ENCODE measurements around the gene NFATC1.

NFATC1 gene

DNA sequence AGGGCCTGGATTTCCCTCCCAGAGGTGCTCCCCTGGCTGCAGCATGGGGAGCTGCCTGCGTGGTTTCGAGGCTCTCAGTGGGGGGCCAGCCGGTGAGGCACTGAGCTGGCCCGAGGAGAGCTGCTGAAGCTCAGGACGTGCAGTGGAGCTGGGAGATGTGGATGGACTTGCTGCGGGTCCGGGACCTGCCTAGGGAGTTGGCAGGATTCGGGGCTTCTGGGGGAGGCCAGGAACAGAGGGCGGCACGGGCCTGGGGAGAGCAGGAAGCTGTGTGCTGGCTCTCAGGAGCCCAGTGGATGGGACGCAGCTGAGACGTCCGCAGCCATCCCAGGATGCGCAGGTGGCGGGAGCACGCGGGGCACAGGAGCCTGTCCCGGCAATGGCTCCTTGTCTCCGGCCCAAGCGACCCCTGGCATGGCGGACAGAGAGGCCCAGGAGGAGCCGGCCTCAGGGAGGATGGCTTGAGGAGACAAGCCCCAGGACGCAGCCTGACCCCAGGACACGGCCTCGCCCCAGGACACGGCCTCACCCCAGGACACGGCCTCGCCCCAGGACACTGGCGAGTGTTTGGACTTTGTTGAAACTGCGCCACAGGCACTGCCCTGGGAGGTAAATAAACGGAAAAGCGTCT, 116.1 kb downstream of the NFATC1 start:
- DNase-seq, result no peak

DNA sequence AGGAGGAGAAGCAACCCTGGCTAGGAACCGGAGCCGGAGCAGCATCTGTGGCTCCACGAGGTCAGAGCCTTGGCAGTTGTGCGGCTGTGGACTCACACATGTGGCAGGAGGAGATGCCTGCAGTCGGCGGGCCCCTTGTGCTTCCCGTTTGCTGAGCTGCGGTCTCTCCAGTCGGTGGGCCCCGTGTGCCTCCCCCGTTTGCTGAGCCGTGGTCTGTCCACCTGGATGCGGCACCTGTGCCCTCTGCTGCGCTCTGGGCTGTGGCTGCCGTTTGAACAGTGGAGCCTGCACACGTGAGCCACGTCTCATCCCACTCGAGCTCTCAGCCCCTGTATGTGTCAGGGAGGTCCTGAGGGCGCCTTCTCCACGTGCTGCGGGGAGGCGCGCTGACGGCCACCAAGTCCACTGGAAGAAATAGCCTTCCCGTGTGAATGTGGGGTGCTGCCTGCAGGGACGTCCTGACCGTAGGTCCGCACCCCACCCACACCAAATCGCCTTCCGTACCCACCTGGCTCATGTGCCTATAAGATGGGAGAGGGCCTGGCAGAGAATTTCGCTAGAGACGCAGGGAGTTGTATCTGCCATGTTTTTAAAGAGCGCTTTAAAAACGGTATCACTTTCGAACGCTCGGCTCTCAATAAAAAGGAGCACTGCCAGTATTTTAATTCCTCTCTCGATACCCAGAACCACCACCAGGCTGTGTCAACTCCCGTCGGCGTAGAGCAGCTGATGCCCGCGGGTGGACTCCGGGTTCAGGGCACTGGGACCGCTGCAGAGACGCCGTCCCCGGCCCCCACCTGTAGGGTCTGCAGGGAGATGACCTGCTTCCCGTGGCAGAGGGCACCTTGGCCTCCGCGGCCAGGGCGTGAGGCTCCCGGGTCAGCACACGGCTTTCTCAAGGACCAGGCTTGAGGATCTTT, 117.0 kb downstream of the NFATC1 start:
- no peak for DNase-seq

DNA sequence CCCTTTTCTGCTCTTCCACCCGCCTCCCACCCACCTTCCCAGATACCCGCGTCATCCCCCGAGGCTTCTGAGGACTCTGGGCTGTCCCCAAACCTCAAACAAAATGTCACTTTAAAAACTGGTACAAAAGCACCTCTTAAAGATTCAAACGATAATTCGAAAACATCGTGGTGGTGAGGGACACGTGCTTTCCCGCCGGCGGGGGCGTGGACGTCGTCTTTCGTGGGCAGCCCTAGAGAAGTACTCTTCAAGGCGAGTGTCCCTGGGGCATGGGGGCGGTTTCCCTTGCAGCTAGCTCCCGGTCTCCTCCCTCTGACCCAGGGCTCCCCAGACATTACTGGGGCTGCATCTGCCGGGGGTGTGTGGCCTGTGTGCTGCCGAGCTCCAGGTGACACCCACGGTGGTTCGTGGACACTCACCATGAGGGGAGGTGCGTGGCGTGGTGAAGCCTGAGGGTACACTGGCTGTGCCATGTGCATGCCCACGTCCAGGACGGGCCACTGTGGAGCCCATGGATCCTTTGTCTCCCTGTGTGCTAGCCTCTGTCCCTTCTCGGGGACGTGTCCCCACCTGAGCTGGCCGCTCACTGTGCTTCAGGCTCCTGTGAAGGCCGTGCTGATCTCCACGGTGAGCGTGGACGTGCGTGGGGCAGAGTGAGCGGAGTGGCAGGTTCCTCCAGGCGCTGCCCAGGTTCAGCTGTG, 117.8 kb downstream of the NFATC1 start:
- DNase-seq, result no peak

DNA sequence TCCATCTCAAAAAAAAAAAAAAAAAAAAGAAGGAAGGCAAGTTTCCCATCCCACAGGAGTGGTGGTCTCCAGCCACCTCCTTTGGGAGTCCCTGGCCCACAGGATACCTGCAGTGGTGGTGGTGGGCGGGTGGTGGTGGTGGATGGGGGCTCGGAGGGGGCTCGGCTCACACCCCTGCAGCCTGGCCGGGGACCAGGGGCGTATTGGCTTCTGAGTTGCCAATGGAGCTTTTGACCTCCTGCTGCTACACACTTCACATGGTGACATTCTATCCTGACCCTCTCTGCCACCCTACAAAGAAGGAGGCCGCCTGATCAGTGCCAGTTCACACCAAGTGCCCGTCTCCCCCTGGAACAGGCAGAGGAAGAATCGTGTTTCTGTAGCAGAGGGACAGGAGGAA, 119.6 kb downstream of the NFATC1 start:
- DNase-seq, result no peak

DNA sequence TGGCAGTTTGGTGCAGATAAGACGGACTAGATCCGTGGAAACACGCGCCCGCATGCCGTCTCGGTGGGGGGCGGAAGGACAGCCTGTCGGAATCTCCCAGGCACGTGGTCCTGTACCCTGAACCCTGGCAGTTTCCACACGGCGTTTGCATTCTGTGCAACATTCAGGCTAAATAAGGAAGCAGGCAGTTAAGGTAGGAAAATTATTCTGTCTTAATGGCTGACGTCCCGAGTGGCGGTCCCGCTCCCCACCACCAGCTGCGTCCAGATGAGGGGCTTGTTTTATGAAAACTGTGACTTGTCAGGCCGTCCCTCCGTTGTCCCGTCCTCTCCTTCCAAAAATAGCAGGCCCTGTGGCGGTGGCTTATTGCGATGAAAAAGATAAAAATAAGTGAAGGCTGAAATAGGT, 120.2 kb downstream of the NFATC1 start:
- no peak for DNase-seq

DNA sequence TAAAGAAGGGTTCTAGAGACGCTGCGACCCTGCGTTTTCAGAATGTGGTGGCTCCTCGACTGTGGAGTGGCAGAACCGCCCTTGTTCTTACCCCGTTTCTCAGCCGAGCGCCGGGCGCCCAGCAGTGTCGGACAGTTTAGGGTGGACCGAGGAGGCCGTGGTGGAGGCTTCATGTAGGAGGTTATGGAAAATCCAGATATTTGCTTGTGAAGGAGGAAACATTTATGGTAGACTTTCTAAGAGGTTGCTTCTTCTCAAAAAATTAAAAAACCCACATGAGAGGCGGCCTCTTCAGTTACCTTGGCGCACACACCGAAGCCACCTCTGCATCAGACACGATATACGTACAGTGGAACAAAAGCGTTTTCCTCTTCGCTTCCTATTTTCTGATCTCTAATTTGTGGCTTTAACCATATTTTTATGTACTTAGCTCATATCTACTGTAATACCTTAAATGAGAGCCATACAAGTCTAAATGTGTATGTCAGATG, 120.8 kb downstream of the NFATC1 start:
- DNase-seq, result no peak

DNA sequence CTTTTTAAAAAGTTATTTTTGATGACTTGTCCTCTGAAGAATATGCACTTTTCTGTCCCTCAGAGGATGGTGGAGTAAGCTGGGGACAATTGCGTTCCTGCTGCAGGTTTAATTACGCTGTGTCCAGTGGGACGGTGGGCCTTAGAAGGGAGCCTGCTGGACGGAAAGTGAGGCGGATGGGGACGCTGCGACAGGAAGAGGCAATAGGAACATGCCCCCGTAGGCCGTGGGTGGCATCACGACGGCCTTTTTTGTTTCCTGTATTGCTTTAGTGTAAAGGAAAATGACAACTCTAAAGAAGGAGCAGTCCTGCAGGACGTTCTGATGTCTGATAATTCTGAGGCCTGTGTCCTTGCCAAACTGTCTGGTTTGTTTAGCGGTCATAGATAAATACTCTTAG, 121.6 kb downstream of the NFATC1 start:
- DNase-seq, result no peak

DNA sequence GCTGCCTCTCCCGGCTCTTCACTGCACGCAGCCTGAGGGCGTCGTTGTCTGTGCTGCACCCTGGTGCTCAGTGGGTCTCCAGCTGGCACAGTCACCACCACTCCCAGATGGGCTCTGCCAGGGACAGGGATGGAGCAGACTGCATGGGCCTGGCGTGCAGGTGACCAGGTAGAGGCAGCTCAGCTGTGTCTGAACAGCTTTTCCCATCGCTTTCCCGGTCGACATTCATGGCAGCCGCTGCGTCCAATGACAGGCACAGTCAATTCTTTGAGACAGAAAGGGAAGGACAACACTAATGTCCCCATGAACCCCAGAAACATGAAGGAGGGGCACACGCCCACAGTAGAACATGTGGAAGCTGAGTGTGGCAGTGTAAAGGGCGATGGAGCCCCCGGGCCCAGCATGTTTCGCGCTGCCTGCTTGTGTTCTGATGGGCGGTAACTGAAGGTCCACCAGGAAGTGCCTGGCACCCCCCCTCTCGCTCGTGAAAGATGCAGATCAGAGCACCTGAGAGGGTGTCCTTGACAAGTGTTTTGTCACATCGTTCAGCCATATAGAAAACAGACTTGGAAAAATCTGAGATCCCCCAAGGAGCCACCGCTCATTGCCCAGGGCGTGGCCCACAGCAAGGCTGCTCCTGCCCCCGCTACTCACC, 122.4 kb downstream of the NFATC1 start:
- no peak for DNase-seq

DNA sequence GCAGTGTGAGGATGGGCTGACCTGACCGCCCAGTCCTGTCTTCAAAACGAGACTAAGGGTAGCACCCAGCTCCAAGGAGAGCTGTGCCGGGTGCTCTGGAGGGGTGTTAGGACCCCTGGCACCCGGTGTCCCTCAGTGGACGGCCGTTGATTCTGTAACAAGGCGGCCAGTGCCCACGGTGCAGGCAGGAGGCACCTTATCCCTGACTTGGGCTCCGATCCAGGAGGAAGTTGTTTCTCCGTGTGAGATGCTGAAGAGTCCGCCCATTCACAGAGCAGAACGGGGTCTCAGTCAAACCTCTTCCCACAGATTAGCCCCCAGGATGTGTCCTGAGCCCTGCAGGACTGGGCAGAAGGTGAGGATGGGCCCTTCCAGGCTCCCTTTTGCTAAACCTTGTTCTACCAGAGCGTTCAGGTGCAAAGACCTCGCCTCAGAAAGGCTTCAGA, 123.0 kb downstream of the NFATC1 start:
- DNase-seq, result no peak

DNA sequence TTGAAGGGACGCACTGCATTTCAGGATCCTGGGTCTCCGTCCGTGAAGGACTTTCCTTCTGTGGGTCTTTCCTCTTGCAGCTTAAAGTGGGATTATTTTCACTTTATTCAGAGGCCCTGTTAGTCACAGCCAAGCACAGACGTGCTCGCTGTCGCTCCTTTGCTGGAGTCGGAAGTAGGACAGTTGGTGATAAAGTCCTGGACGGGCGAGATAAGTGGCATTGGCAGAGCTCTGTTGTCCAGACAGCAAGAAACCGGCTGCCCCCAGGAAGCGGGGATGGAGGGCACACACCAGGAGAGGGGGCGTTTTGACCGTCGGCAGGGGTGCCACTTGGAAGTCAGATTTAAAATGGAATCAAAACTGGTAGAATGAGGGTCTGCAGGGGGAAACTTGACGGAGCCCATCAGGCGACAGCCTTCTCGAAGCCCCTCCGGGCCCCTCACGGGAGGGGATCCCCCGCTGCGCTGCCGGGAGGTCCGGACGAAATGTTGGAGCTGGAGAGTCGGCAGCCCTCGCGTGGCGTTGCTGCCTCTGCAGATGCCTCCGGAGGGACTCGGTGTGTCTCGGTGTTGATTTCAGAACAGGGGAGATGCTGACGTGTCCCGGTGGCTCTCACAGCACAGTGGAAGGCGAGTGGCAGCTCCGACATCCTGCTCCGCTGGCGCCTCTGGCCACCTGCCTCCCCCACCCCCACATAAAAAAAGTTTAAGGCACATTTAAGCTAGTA, 124.2 kb downstream of the NFATC1 start:
- no peak for DNase-seq

DNA sequence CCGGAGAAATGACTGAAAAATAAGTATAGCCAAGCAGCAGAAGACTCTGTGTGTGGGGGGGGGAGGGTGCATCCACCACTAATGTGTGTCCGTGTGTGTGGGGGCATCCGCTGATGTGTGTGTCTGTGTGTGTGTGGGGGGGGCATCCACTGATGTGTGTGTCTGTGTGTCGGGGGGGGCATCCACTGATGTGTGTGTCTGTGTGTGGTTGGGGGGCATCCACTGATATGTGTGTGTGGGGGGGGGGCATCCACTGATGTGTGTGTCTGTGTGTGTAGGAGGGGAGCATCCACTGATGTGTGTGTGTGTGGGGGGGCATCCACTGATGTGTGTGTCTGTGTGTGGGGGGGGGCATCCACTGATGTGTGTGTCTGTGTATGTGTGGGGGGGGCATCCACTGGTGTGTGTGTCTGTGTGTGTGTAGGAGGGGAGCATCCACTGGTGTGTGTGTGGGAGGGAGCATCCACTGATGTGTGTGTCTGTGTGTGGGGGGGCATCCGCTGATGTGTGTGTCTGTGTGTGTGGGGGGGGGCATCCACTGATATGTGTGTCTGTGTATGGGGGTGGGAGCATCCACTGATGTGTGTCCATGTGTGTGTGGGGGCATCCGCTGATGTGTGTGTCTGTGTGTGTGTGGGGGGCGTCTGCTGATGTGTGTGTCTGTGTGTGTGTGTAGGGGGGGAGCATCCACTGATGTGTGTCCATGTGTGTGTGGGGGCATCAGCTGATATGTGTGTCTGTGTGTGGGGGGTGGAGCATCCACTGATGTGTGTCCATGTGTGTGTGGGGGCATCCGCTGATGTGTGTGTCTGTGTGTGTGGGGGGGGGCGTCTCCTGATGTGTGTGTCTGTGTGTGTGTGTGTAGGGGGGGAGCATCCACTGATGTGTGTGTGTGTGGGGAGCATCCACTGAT, 125.0 kb downstream of the NFATC1 start:
- no peak for DNase-seq

DNA sequence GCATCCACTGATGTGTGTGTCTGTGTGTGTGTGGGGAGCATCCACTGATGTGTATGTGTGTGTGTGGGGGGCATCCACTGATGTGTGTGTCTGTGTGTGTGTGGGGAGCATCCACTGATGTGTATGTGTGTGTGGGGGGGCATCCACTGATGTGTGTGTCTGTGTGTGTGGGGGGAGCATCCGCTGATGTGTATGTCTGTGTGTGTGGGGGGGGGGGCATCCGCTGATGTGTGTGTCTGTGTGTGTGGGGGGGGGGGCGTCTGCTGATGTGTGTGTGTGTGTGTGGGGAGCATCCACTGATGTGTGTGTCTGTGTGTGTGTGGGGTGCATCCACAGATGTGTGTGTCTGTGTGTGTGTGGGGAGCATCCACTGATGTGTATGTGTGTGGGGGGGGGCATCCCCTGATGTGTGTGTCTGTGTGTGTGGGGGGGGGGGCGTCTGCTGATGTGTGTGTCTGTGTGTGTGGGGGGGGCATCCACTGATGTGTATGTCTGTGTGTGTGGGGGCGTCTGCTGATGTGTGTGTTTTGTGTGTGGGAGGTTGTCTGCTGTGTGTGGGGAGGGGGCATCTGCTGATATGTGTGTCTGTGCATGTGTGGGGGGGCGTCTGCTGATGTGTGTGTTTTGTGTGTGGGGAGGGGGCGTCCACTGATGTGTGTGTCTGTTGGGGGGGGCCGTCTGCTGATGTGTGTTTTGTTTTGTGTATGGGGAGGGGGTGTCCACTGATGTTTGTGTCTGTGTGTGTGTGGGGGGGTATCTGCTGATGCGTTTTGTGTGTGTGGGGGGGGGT, 125.9 kb downstream of the NFATC1 start:
- no peak for DNase-seq

DNA sequence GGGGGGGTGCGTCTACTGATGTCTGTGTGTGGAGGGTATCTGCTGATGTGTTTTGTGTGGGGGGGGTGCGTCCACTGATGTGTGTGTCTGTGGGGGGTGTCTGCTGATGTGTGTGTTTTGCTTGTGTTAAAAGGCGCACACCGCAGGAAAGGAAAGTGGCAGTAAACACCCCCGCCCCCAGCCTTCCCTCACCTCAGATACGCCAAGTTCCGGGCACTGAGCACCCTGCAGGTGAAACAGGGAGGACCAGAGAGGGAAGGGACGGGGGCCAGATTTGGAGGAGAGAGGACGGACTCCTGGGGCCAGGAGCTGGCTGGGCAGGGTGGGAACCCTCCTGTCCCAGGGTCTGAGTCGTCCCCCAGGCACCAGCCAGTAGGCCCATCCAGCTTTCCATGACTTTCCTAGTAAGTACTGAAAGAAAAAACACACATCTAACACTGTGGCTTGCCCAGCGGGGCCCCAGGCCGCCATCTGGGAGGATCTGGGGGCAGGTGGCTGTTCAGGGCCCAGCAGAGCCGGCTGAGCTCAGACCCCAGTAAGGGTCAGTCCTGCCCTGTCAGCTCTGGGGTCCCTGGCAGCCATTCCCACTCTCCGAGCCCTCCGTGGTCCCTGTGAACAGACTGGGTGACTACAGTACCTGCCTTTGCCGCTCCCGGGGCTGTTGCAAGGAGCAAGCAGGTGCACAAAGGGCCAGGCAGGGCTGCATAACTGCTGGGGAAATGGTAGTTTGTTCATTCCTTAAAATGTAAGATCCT, 126.9 kb downstream of the NFATC1 start:
- no peak for DNase-seq

DNA sequence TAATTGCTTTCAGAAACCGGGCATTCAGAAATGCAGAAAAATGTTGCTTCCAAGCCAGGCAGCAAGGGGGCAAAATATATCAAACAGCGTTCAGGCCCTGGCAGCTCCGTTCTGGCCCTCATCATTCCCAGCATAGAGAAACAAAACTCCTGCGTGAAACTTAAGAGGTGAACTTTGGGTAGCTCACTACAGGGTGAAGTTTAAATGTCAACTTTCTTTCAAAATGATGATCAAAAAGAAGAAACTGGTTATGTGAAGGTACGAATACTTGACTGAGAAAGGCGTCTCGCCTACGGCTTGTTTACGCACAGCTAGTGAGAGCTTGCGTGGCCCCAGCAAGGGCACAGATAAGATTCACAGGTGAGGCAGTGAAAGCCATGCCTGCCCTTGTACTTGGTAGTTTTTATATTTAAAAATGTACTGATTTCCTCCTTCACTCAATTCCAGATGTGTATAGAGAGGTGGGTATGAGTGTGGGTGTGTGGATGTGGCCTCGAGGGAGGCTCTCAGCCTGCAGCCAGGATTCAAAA, 127.5 kb downstream of the NFATC1 start:
- no peak for DNase-seq

DNA sequence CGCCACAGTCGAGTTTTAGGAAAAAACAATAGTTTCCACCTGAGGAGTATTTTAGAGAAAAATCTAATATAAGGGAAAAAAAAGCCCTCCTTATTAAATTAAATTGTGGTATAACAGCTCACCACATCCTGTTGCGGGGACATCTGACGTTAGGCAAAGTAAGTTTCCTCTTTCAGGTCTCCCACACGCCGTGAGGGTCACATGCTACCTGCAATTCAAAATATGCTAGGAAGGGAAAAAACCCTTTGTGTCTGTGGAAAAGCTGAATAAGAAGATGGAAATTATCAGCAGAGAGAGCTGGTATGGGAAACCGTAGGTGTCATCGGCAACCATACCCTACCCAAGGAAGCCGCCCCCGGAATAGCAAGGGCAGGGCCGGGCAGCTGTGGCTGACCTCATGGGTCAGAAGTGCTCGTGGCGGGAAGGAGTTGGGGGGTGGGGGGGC, 128.0 kb downstream of the NFATC1 start:
- no peak for DNase-seq

DNA sequence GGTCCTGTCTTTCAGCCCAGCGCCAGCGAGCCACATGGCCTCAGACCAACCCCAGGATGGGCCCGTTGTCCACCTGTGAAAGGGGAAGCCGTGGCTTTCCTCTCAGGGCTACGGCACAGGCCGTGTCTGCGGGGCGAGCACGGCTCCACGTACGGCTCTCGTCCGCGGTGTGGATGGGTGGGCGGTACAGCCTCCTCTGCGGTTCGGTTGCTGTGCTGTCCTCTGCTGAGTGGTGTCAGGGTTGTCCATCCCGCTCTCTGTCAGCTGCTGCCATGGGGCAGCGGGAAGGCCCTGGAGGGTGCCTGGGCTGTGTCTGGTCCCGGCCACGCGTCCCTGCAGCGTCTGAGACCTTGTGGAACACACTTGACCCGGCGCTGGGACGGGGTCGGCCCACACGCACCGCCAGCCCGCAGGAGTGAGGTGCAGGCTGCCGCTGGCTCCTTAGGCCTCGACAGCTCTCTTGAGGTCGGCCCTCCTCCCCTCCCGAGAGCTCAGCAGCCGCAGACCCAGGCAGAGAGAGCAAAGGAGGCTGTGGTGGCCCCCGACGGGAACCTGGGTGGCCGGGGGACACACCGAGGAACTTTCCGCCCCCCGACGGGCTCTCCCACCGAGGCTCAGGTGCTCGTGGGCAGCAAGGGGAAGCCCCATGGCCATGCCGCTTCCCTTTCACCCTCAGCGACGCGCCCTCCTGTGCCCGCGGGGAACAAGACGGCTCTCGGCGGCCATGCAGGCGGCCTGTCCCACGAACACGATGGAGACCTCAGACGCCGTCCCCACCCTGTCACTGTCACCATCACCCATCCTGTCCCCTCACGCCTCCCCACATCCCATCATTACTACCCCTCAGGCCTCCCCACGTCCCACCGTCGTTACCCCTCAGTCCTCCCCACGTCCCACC, 128.7 kb downstream of the NFATC1 start:
- no peak for DNase-seq

DNA sequence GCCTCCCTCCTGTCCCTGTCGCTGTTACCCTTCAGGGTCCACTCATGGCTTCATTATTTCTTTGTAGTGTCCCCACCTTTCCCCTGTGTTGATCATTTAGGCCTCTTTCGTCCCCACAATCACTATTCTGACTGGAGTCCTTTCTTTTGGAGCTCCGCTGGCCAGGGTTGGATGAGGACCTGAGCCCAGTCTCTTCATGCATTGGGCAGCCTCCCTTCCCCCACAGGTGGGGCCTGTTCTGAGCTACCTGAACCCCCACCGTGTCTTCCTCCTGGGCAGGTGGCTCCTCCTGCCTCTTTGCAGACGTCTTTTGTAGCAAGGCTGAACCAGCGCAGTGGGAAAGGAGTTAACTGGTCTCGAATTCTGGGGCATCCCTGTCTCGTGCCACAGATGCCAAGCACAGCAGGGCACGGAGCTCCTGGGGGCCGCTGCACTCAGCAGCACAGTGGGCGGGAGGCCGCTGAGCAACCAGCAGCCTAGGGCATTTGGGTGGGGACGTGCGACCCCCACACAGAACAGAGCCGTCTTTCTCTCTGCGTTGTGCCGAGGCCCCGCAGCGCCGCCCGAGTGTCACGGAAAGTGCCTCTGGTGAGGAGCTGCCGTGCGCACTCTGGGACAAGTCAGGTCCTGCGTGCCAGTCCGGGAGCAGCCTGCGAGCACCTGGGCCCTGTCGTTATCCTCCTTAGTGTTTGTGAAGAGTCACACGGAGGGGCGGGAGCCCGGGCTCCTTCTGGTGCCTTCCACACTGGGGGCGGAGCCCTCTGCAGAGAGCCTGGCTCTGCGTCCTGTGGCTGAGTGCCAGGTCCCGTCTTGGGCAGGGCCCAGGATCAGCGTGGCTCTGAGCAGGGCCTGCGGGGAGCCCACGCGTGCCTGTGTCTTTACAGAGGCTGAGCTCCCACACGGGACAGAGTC, 130.1 kb downstream of the NFATC1 start:
- DNase-seq, result no peak

All from GOT3 (cell line).